ENCODE measurements around the gene TENM3. TPM values are rescaled to one million over a fixed set of nuclear protein-coding genes. Genes with fewer than 3 reads are reported as not detected.

Gene TENM3
- total and polyA plus RNA-seq, 4 donors = 0.05 to 5.5 (median 1.1) TPM; not detected in 1

DNA sequence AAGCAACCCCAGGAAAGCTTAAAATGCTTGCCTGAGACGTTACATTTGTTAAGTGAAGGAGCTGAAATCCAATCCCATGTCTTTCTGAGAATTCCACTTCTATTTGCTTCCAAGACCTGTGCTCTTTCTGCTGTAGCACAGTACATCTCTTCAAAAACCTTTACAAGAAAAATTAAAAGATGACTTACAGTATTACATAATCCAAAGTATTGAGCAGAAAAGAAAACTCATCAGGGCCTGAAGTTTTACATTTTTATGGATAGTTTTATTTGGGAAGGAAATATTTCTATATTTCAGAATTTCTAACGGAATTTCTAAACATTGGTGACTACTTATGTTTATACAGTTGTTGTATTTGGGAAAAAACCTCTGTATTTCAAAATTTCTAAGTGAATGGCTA lies 276.3 kb downstream of the TENM3 start:
- H3K9me3 ChIP-seq (ENCODE audit: control insufficient read depth, low read length) = no peaks in the 10 kb centered on the region
- H3K27me3 ChIP-seq (ENCODE audit: control insufficient read depth in 1 of 2, insufficient read depth in 2 of 2, low read length in 1 of 2) = no peaks in the 10 kb centered on the region
- no peak for DNase-seq
- 74% methylated on average over 2 of the region's 2 CpGs for WGBS, 2 donors
- H3K27ac ChIP-seq (ENCODE audit: low read depth in 1 of 2, low read length in 2 of 2) = no peak overlapping the region
- no peaks in the 10 kb centered on the region for H3K36me3 ChIP-seq (ENCODE audit: control insufficient read depth in 1 of 2, insufficient read depth in 2 of 2, low read length in 1 of 2)
- no peak for ATAC-seq (ENCODE audit: low FRiP score)
- H3K4me1 ChIP-seq (ENCODE audit: control insufficient read depth in 1 of 2, insufficient read depth in 2 of 2, low read length in 2 of 2) = no peaks in the 10 kb centered on the region
- intact Hi-C loops (cut with DNase I) = no loop called here
- H3K4me3 ChIP-seq (ENCODE audit: low read length in 2 of 2) = no peak overlapping the region

DNA sequence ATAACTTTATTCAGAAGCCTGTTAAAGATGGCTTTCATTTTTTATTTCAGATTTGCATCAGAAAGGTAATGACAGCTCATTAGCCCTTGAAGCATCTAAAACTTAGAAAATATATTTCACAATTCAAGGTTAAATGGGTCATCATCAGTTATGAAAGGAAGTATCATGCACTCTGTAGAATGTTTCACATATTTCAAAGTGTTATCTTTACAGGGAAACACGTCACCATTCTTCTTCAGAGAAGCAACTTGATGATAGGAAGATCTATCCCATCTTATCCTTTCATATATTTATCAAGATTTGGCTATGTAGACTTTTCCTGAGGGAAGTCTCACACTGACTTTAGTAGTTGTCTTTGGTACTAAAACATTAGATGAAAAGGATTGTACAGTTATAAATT lies 277.8 kb downstream of the TENM3 start:
- 71 to 74% methylated on average over 1 of the region's 1 CpG for WGBS, 2 donors
- intact Hi-C loops (cut with DNase I) = no loop called here

DNA sequence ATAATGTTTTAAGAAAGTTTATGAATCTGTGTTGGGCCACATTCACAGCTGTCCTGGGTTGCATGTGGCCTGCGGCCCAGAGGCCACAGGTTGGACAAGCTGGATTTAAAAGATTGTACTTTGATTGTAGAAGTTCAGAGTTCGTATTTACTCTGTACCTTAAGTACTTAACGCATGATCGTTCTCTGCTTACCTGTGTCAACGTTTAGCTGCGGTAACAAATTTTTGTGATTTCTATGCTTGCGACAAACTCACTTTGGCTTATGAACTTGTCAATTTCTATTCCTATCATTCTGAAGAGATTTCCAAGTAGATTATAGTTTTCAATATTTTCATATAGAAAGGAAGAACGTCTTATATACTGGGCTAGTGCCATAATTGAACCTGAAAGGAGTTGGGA lies 285.6 kb downstream of the TENM3 start:
- intact Hi-C loops (cut with DNase I) = no loop called here
- no peak for ATAC-seq (ENCODE audit: low FRiP score)
- 95% methylated on average over 8 of the region's 8 CpGs for WGBS, 2 donors
- DNase-seq = no peak
- Histone ChIP-seq H3K36me3 (ENCODE audit: control insufficient read depth in 1 of 2, insufficient read depth in 2 of 2, low read length in 1 of 2) (no peaks in the 10 kb centered on the region), H3K27ac (ENCODE audit: low read depth in 1 of 2, low read length in 2 of 2) (no peak overlapping the region), H3K27me3 (ENCODE audit: control insufficient read depth in 1 of 2, insufficient read depth in 2 of 2, low read length in 1 of 2) (no peaks in the 10 kb centered on the region), H3K9me3 (ENCODE audit: control insufficient read depth, low read length) (no peaks in the 10 kb centered on the region), H3K4me1 (ENCODE audit: control insufficient read depth in 1 of 2, insufficient read depth in 2 of 2, low read length in 2 of 2) (peaks cover 0 to 2% of the 10 kb centered on the region in 2 donors), H3K4me3 (ENCODE audit: low read length in 2 of 2) (no peak overlapping the region)

More for the DNA sequence above, 277.8 kb downstream of the TENM3 start:
- Histone ChIP-seq H3K36me3 (ENCODE audit: control insufficient read depth in 1 of 2, insufficient read depth in 2 of 2, low read length in 1 of 2) (no peaks in the 10 kb centered on the region), H3K4me1 (ENCODE audit: control insufficient read depth in 1 of 2, insufficient read depth in 2 of 2, low read length in 2 of 2) (no peaks in the 10 kb centered on the region), H3K4me3 (ENCODE audit: low read length in 2 of 2) (no peak overlapping the region), H3K9me3 (ENCODE audit: control insufficient read depth, low read length) (no peaks in the 10 kb centered on the region), H3K27me3 (ENCODE audit: control insufficient read depth in 1 of 2, insufficient read depth in 2 of 2, low read length in 1 of 2) (no peaks in the 10 kb centered on the region), H3K27ac (ENCODE audit: low read depth in 1 of 2, low read length in 2 of 2) (no peak overlapping the region)
- ATAC-seq (ENCODE audit: low FRiP score) = no peak
- DNase-seq = no peak

DNA sequence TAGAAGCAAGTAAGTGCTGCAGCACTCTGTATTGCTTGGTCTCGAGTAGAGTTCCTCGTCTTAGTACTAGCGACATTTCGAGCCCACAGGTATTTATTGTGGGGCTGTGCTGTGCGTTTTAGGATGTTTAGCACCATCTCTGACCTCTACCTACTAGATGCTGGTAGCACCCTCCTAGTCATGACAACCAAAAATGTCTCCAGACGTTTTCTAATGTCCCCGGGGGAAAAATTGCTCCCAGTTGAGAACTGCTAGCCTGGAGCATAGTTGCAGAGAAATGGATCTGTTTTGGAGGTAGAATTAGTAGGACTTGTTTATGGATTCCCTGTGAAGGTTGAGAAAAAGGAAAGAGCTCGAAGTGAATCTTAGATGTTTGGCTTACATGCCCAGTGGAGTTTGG lies 287.2 kb downstream of the TENM3 start:
- Histone ChIP-seq H3K9me3 (ENCODE audit: control insufficient read depth, low read length) (no peaks in the 10 kb centered on the region), H3K36me3 (ENCODE audit: control insufficient read depth in 1 of 2, insufficient read depth in 2 of 2, low read length in 1 of 2) (no peaks in the 10 kb centered on the region), H3K27me3 (ENCODE audit: control insufficient read depth in 1 of 2, insufficient read depth in 2 of 2, low read length in 1 of 2) (no peaks in the 10 kb centered on the region), H3K27ac (ENCODE audit: low read depth in 1 of 2, low read length in 2 of 2) (no peak overlapping the region), H3K4me1 (ENCODE audit: control insufficient read depth in 1 of 2, insufficient read depth in 2 of 2, low read length in 2 of 2) (peaks cover 0 to 2% of the 10 kb centered on the region in 2 donors), H3K4me3 (ENCODE audit: low read length in 2 of 2) (no peak overlapping the region)
- DNase-seq (no peak), ATAC-seq (ENCODE audit: low FRiP score) (no peak)
- 87 to 89% methylated on average over 8 of the region's 8 CpGs for WGBS, 2 donors
- intact Hi-C loops (cut with DNase I) = no loop called here

DNA sequence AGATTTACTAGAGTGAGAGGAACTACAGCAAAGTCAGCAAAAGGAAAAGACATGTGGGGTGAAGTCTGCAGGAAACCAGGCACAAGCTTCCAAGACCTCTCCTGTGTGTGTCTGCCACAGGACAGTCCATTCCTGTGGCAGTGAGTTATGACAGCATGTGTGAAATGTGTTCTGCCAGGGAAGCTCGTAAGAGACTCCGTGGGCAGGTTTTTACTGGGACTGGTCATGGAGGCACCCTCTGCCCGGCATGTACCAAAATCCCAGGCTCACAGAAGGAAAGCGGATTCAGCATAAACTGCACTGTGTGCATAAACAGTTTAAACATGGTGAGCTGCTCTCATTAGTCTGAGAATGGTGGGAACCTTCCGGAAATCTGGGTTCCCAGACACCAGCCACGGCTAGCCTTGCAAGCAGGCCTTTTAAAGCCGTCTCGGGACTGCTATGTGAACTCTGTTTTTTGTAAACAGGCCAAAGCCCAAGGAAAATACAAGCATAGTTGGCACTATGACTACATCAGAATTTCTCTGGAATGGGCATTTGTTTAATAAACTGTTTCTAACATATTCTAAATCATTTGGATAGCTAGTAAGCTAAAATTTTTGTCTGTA lies 288.5 kb downstream of the TENM3 start:
- intact Hi-C loops (cut with DNase I) = no loop called here
- DNase-seq (no peak), ATAC-seq (ENCODE audit: low FRiP score) (no peak)
- Histone ChIP-seq H3K27me3 (ENCODE audit: control insufficient read depth in 1 of 2, insufficient read depth in 2 of 2, low read length in 1 of 2) (no peaks in the 10 kb centered on the region), H3K27ac (ENCODE audit: low read depth in 1 of 2, low read length in 2 of 2) (peak overlapping the region in 1 of 2 donors; percentile 17), H3K9me3 (ENCODE audit: control insufficient read depth, low read length) (no peaks in the 10 kb centered on the region), H3K36me3 (ENCODE audit: control insufficient read depth in 1 of 2, insufficient read depth in 2 of 2, low read length in 1 of 2) (no peaks in the 10 kb centered on the region), H3K4me3 (ENCODE audit: low read length in 2 of 2) (peak overlapping the region in 1 of 2 donors; percentile 10), H3K4me1 (ENCODE audit: control insufficient read depth in 1 of 2, insufficient read depth in 2 of 2, low read length in 2 of 2) (peaks cover 0 to 2% of the 10 kb centered on the region in 2 donors)
- WGBS, 2 donors = 3 to 6% methylated on average over 8 of the region's 8 CpGs

DNA sequence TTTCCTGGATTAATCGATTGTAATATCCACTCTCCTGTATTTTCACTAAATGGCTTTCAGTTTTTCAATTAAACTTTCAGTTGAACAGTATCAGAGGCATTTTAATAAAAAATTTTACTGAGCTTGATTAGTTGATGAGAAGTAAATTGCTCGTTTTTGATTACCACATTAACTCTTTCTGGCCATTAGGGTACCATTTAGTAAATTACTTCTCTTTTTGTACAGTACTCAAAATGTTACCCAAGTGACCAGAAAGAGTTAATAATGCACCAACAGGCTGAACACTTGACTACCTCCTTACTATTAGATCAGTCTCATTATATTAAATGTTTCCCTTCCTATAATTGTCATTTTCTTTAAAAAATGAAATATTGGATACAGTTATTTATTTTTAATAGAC lies 289.2 kb downstream of the TENM3 start:
- DNase-seq = no peak
- WGBS, 2 donors = 79 to 82% methylated on average over 2 of the region's 2 CpGs
- Histone ChIP-seq H3K36me3 (ENCODE audit: control insufficient read depth in 1 of 2, insufficient read depth in 2 of 2, low read length in 1 of 2) (no peaks in the 10 kb centered on the region), H3K4me3 (ENCODE audit: low read length in 2 of 2) (no peak overlapping the region), H3K27ac (ENCODE audit: low read depth in 1 of 2, low read length in 2 of 2) (no peak overlapping the region), H3K4me1 (ENCODE audit: control insufficient read depth in 1 of 2, insufficient read depth in 2 of 2, low read length in 2 of 2) (peaks cover 0 to 2% of the 10 kb centered on the region in 2 donors), H3K27me3 (ENCODE audit: control insufficient read depth in 1 of 2, insufficient read depth in 2 of 2, low read length in 1 of 2) (no peaks in the 10 kb centered on the region), H3K9me3 (ENCODE audit: control insufficient read depth, low read length) (no peaks in the 10 kb centered on the region)
- ATAC-seq (ENCODE audit: low FRiP score) = no peak
- intact Hi-C loops (cut with DNase I) = no loop called here

DNA sequence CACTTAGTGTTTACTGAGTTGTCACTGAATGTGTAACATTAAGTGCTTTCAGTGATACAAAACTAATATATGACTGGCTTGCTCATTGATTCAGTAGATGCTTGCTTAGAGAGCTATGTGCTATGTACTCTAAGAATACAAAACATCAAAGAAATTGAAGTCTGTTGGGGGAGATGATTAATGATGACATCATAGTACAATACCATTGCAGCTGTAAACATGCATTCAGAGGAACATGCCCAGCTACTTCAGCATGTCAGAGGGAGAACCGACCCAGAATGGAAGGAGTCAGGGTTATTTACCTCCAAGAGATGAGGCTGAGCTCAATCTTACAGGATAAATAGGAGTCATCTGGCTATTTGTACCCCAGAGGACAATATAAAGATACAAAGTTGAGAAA lies 290.8 kb downstream of the TENM3 start:
- Histone ChIP-seq H3K27me3 (ENCODE audit: control insufficient read depth in 1 of 2, insufficient read depth in 2 of 2, low read length in 1 of 2) (no peaks in the 10 kb centered on the region), H3K4me1 (ENCODE audit: control insufficient read depth in 1 of 2, insufficient read depth in 2 of 2, low read length in 2 of 2) (peaks cover 0 to 2% of the 10 kb centered on the region in 2 donors), H3K4me3 (ENCODE audit: low read length in 2 of 2) (no peak overlapping the region), H3K27ac (ENCODE audit: low read depth in 1 of 2, low read length in 2 of 2) (no peak overlapping the region), H3K36me3 (ENCODE audit: control insufficient read depth in 1 of 2, insufficient read depth in 2 of 2, low read length in 1 of 2) (no peaks in the 10 kb centered on the region), H3K9me3 (ENCODE audit: control insufficient read depth, low read length) (no peaks in the 10 kb centered on the region)
- no peak for DNase-seq
- intact Hi-C loops (cut with DNase I) = no loop called here
- WGBS, 2 donors = 60 to 73% methylated on average over 1 of the region's 1 CpG
- no peak for ATAC-seq (ENCODE audit: low FRiP score)

DNA sequence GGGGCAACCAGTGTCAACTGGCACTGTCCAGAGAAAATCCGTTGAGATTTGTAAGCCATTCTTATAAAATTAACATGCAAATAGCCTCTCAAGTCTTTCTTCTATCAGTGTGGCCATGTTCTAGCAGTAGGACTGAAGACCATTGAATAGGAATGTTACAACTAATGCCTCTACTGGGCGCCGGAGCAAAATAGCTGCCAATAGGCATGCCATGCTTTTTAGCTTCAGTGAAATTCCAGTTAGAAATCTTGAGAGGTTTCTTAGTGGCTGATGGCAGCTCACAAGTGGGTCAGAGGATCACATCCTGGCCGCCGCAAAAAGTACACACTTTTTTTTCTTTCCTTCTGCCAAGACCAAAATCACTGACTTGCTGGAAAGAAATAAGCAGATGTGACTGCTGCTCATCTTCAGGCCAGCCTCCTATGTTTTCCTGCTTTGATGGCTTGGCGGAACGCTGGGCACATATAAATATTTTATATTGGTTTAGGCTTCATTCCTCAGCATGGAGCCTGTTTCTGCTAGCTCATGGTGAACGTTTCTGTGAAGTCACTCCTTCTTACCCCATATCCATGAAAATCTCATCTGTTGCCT lies 293.1 kb downstream of the TENM3 start:
- no peak for ATAC-seq (ENCODE audit: low FRiP score)
- H3K36me3 ChIP-seq (ENCODE audit: control insufficient read depth in 1 of 2, insufficient read depth in 2 of 2, low read length in 1 of 2) = no peaks in the 10 kb centered on the region
- 60 to 65% methylated on average over 8 of the region's 8 CpGs for WGBS, 2 donors
- H3K4me3 ChIP-seq (ENCODE audit: low read length in 2 of 2) = no peak overlapping the region
- intact Hi-C loops (cut with DNase I) = no loop called here
- no peak overlapping the region for H3K27ac ChIP-seq (ENCODE audit: low read depth in 1 of 2, low read length in 2 of 2)
- no peaks in the 10 kb centered on the region for H3K9me3 ChIP-seq (ENCODE audit: control insufficient read depth, low read length)
- no peak for DNase-seq
- no peaks in the 10 kb centered on the region for H3K27me3 ChIP-seq (ENCODE audit: control insufficient read depth in 1 of 2, insufficient read depth in 2 of 2, low read length in 1 of 2)
- H3K4me1 ChIP-seq (ENCODE audit: control insufficient read depth in 1 of 2, insufficient read depth in 2 of 2, low read length in 2 of 2) = peaks cover 0 to 2% of the 10 kb centered on the region in 2 donors

DNA sequence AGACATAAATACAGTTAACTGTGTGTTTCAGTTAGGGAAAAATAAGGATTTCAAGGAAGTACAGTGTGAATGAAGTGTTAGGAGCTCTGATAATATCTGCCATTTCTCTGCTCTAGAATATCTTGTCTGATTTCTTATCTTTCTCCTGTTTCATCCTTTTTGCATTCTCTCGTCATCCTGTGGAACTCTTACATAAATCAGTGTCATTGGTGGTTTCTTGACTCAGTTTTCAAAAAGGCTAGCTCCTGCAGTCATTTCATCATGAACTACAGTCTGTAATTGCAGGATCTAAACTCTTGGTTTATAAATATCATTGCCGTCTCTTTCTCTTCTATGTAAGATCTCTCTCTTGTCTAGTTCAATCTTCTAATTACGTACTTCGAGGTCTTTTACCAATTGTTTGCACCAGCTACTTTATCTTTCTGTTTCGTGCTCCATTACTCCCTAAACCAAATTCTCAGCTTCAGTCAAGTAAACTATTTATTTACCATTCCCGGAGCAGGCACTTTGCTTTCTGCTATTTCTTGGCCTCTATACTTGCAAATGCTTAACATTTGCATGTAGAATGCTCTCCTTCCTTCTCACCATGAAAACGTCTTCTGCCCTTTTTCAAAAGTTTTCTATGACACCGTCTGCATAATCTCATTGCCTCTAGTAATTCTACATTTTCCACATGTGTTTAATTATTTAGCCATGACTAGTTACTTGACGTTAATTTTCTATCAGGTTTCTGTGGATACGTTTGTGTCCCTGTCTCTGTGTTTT lies 294.0 kb downstream of the TENM3 start:
- Histone ChIP-seq H3K27me3 (ENCODE audit: control insufficient read depth in 1 of 2, insufficient read depth in 2 of 2, low read length in 1 of 2) (no peaks in the 10 kb centered on the region), H3K4me1 (ENCODE audit: control insufficient read depth in 1 of 2, insufficient read depth in 2 of 2, low read length in 2 of 2) (no peaks in the 10 kb centered on the region), H3K9me3 (ENCODE audit: control insufficient read depth, low read length) (no peaks in the 10 kb centered on the region), H3K4me3 (ENCODE audit: low read length in 2 of 2) (no peak overlapping the region), H3K27ac (ENCODE audit: low read depth in 1 of 2, low read length in 2 of 2) (no peak overlapping the region), H3K36me3 (ENCODE audit: control insufficient read depth in 1 of 2, insufficient read depth in 2 of 2, low read length in 1 of 2) (no peaks in the 10 kb centered on the region)
- 70 to 73% methylated on average over 10 of the region's 10 CpGs for WGBS, 2 donors
- intact Hi-C loops (cut with DNase I) = no loop called here
- no peak for ATAC-seq (ENCODE audit: low FRiP score)
- DNase-seq = no peak

All from aorta (tissue), 5 donors.